K562 treated with DMSO at 1 percent for 4 hours (cell line): ENCODE measurements around the gene SPRR2F. TPM values are rescaled to one million over a fixed set of nuclear protein-coding genes. Genes with fewer than 3 reads are reported as not detected.

Experiments used
- total RNA-seq: library from RNA; unstranded; fragments of 300-600 nt; gene quantifications from 2 replicates; pipeline ENCODE4 v1.2.3, GENCODE V29; 2022; ENCODE audit not compliant: insufficient read depth

SPRR2F gene
- not detected in 2 replicates for total RNA-seq

GRCh38 chr1:153113416-153113815, at the start of gene SPRR2F:
TSS of gene SPRR2F (minus strand) at chr1:153113516. CDS start at chr1:153112733, 783 bp downstream.

GRCh38 chr1:153150846-153151245, 37.5 kb upstream of the SPRR2F start, which contains the start of gene SPRR2G:
TSS of gene SPRR2G (minus strand) at chr1:153150890. CDS start at chr1:153150110, 780 bp downstream.

GRCh38 chr1:153094426-153094825, 18.9 kb downstream of the SPRR2F start, which contains the start of gene SPRR2E:
TSS of gene SPRR2E (minus strand) at chr1:153094526. CDS start at chr1:153093751, 775 bp downstream.

GRCh38 chr1:153071511-153071910, 41.8 kb downstream of the SPRR2F start, which contains the start of gene SPRR2B:
TSS of gene SPRR2B (minus strand) at chr1:153071611. CDS start at chr1:153070839, 772 bp downstream.

Other genes starting within 250 kb of the SPRR2F start
- gene SMCP, start 235.2 kb downstream of the SPRR2F start, total RNA-seq: not detected in 2 replicates
- gene IVL, start 205.0 kb downstream of the SPRR2F start, total RNA-seq: not detected in 2 replicates
- not detected in 2 replicates for gene SPRR5, start 166.3 kb downstream of the SPRR2F start, total RNA-seq
- gene SPRR4, start 142.9 kb downstream of the SPRR2F start, total RNA-seq: not detected in 2 replicates
- gene SPRR1A, start 129.4 kb downstream of the SPRR2F start, total RNA-seq: not detected in 2 replicates
- gene SPRR3, start 111.8 kb downstream of the SPRR2F start, total RNA-seq: not detected in 2 replicates
- not detected in 2 replicates for gene SPRR1B, start 82.3 kb downstream of the SPRR2F start, total RNA-seq
- gene SPRR2D, start 72.4 kb downstream of the SPRR2F start, total RNA-seq: 36.6 and 103 TPM in 2 replicates
- not detected in 2 replicates for gene SPRR2A, start 56.0 kb downstream of the SPRR2F start, total RNA-seq
- gene SPRR2B, start 41.9 kb downstream of the SPRR2F start, total RNA-seq: not detected in 2 replicates
- gene SPRR2E, start 19.0 kb downstream of the SPRR2F start, total RNA-seq: not detected in 2 replicates
- not detected in 2 replicates for gene SPRR2G, start 37.4 kb upstream of the SPRR2F start, total RNA-seq
- not detected in 2 replicates for gene LELP1, start 89.9 kb upstream of the SPRR2F start, total RNA-seq
- gene PRR9, start 104.1 kb upstream of the SPRR2F start, total RNA-seq: 1.4 and 1.7 TPM in 2 replicates
- not detected in 2 replicates for gene LORICRIN, start 146.2 kb upstream of the SPRR2F start, total RNA-seq
- 1.4 and 1.9 TPM in 2 replicates for gene PGLYRP3, start 199.4 kb upstream of the SPRR2F start, total RNA-seq
- gene PGLYRP4, start 235.3 kb upstream of the SPRR2F start, total RNA-seq: 2.2 and 2.3 TPM in 2 replicates
- gene S100A9, start 244.3 kb upstream of the SPRR2F start, total RNA-seq: not detected in 2 replicates